Measurements from ENCODE around the gene SLC35F6.

- no peak for TF ChIP-seq CTCF (IDR thresholded peaks at IDR 0.05)
- no peak for TF ChIP-seq POLR2A (IDR thresholded peaks at IDR 0.05)
Measured at GRCh38 chr2:26807788-26808460, 43.8 kb downstream of the SLC35F6 start.

All from vagina (tissue), 2 donors.